Activated CD8-positive, alpha-beta T cell treated with anti-CD3 and anti-CD28 coated beads for 36 hours (primary cell): ENCODE measurements around the gene SMIM5. TPM values are rescaled to one million over a fixed set of nuclear protein-coding genes. Genes with fewer than 3 reads are reported as not detected.

Experiments
- ATAC-seq: fragments of 200-7000 bp; cut with Tn5 transposase; one replicate; pipeline ENCODE4 v1.10.0; 2021; ENCODE audit warnings: mild to moderate bottlenecking, moderate library complexity
- CTCF ChIA-PET: fragments of 350-600 bp; sonication (Branson Sonifier 250); formaldehyde crosslinking; loops from one replicate; lab custom pipeline; 2021; ENCODE audit warnings: antibody characterized with exemption; lab: Charles Lee
- POLR2A ChIA-PET: fragments of 350-600 bp; sonication (Branson Sonifier 250); formaldehyde crosslinking; loops from one replicate; lab custom pipeline; 2021; ENCODE audit warnings: antibody characterized with exemption; lab: Charles Lee
- DNase-seq: peaks from one replicate; pipeline ENCODE4 v3.0.0-alpha.2; 2020
- H3K27ac Mint-ChIP-seq: one replicate; pipeline ENCODE4 v1.8.0; 2021; ENCODE audit warnings: mild to moderate bottlenecking, mixed read lengths
- H3K27me3 Mint-ChIP-seq: one replicate; pipeline ENCODE4 v1.8.0; 2021; ENCODE audit warnings: mixed read lengths
- H3K36me3 Mint-ChIP-seq: one replicate; pipeline ENCODE4 v1.8.0; 2021; ENCODE audit warnings: low read depth, mixed read lengths
- H3K4me1 Mint-ChIP-seq: one replicate; pipeline ENCODE4 v1.8.0; 2021; ENCODE audit warnings: low read depth, mixed read lengths
- H3K4me3 Mint-ChIP-seq: one replicate; pipeline ENCODE4 v1.8.0; 2021; ENCODE audit warnings: mild to moderate bottlenecking, moderate library complexity, mixed read lengths
- H3K9me3 Mint-ChIP-seq: one replicate; pipeline ENCODE4 v1.8.0; 2021; ENCODE audit warnings: mixed read lengths
- intact Hi-C: fragments of 100-400 bp; cut with micrococcal nuclease; formaldehyde crosslinking; loops from one replicate; pipeline ENCODE4 v1.10.0; 2022
- total RNA-seq, 2 experiments: library from RNA; stranded (reverse); gene quantifications; one replicate each; pipeline ENCODE4 v1.2.3, GENCODE V29; 2021
- TF ChIP-seq, protein P1 (sequence below): fragments of 200-600 bp; IDR thresholded peaks from one replicate; pipeline ENCODE4 v1.8.0; 2022; ENCODE audit warnings: antibody characterized with exemption, mild to moderate bottlenecking

Gene SMIM5
- total RNA-seq, 2 experiments from 2014 or later, result 0.07 to 0.25 TPM

DNA sequence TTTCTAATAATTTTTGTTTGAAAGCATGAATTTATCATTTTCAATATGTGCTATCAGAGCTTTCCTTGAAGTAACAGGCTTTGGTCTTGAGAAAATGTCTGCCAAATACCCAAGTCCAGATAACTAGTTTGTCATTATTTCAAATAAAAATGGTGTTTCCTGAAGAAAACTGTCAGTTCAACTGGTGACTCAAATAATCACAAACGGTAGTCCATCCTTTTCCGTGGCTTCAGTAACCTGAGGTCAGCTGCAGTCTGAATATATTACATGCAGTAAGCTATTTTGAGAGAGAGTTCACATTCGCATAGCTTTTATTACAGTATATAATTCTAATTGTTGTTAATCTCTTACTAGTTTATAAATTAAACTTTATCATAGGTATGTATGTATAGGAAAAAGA lies 43.2 kb downstream of the SMIM5 start:
- peaks cover 18% of the 10 kb centered on the region for H3K4me1 Mint-ChIP-seq
- DNase-seq (no peak), ATAC-seq (no peak)
- ChIA-PET POLR2A (interaction anchor here (0.6 to 1.5 kb wide), 3 partner anchors 12 to 73 kb away, joined by 3 to 4 read pairs (median 3); no protein-coding TSS in a partner anchor), CTCF (interaction anchor here (1.2 to 25.7 kb wide), 4 partner anchors 12 to 77 kb away, joined by 5 to 347 read pairs (median 17); no protein-coding TSS in a partner anchor)
- TF ChIP-seq, protein P1, sequence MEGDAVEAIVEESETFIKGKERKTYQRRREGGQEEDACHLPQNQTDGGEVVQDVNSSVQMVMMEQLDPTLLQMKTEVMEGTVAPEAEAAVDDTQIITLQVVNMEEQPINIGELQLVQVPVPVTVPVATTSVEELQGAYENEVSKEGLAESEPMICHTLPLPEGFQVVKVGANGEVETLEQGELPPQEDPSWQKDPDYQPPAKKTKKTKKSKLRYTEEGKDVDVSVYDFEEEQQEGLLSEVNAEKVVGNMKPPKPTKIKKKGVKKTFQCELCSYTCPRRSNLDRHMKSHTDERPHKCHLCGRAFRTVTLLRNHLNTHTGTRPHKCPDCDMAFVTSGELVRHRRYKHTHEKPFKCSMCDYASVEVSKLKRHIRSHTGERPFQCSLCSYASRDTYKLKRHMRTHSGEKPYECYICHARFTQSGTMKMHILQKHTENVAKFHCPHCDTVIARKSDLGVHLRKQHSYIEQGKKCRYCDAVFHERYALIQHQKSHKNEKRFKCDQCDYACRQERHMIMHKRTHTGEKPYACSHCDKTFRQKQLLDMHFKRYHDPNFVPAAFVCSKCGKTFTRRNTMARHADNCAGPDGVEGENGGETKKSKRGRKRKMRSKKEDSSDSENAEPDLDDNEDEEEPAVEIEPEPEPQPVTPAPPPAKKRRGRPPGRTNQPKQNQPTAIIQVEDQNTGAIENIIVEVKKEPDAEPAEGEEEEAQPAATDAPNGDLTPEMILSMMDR, result no peak
- no peak overlapping the region for H3K27ac Mint-ChIP-seq
- no peaks in the 10 kb centered on the region for H3K9me3 Mint-ChIP-seq
- no peaks in the 10 kb centered on the region for H3K27me3 Mint-ChIP-seq
- H3K4me3 Mint-ChIP-seq, result no peak overlapping the region
- intact Hi-C loops, result no loop called here
- H3K36me3 Mint-ChIP-seq, result peaks cover 30% of the 10 kb centered on the region

DNA sequence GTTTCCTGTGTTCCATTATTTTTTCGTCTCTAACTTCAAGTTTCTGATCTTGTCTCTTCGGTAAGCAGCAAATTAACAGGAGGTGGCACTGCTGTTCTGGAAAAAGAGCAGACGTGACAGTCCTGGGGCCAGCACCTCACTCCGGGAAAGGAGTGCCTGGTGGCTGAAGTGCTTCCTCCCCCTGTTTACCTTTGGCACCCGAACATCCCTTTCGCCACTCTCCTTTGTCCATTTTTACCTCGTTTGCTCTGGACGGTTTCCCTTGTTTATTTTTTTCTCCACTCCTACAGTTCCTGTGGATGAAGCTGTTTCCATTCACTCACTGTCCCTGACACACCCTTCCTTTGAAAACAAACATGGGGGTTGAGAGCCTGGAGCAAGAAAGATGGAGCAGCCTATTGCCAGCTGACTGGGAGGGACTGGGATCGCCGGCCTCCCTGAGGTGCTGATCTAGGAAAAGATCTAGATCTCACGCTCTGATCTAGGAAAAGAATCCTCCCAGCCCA lies 46.5 kb downstream of the SMIM5 start:
- CTCF ChIA-PET, result interaction anchor here (1.4 to 25.7 kb wide), 3 partner anchors 9 to 68 kb away, joined by 3 to 347 read pairs (median 10); partner anchors contain the start of gene SMIM5
- H3K4me1 Mint-ChIP-seq, result peaks cover 30% of the 10 kb centered on the region
- no peak overlapping the region for H3K4me3 Mint-ChIP-seq

DNA sequence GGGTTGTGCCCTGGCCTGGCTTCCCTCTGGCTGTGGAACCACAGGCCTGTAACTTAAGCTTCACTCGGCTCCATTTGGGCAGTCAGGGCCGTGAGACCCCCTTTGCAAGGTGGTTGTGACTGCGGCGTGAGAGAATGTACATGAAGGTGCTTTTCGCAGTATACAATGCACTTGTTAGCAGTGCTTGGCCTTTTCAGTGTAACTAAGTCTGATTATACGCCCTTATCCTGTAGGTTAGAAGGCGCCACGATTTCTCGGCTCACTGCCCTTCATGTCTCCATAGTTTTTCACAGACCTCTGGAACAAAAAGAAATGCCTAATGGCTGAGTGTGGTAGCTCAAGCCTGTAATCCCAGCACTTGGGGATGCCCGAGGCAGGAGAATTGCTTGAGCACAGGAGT lies 47.2 kb downstream of the SMIM5 start:
- Mint-ChIP-seq H3K9me3 (no peaks in the 10 kb centered on the region), H3K4me1 (peaks cover 35% of the 10 kb centered on the region), H3K27ac (peak overlapping the region; percentile 13), H3K36me3 (peaks cover 25% of the 10 kb centered on the region), H3K4me3 (no peak overlapping the region), H3K27me3 (no peaks in the 10 kb centered on the region)
- TF ChIP-seq, protein P1, result no peak
- DNase-seq, result no peak
- ATAC-seq, result no peak
- POLR2A ChIA-PET, result interaction anchor here (1.3 to 3.4 kb wide), 2 partner anchors 9 to 13 kb away, joined by 3 to 17 read pairs; partner anchors contain the start of genes RECQL5 and SAP30BP
- CTCF ChIA-PET, result interaction anchor here (1.7 to 25.7 kb wide), 3 partner anchors 27 to 67 kb away, joined by 7 to 347 read pairs (median 10); partner anchors contain the start of gene SMIM5
- intact Hi-C loops, result no loop called here

More for the DNA sequence above, 46.5 kb downstream of the SMIM5 start:
- DNase-seq (no peak), ATAC-seq (no peak)
- POLR2A ChIA-PET, result interaction anchor here (1.3 to 3.4 kb wide), 2 partner anchors 9 to 13 kb away, joined by 3 to 17 read pairs; partner anchors contain the start of genes RECQL5 and SAP30BP
- Mint-ChIP-seq H3K9me3 (no peaks in the 10 kb centered on the region), H3K27me3 (no peaks in the 10 kb centered on the region), H3K27ac (no peak overlapping the region), H3K36me3 (peaks cover 27% of the 10 kb centered on the region)
- TF ChIP-seq, protein P1, result no peak
- intact Hi-C loops, result no loop called here

DNA sequence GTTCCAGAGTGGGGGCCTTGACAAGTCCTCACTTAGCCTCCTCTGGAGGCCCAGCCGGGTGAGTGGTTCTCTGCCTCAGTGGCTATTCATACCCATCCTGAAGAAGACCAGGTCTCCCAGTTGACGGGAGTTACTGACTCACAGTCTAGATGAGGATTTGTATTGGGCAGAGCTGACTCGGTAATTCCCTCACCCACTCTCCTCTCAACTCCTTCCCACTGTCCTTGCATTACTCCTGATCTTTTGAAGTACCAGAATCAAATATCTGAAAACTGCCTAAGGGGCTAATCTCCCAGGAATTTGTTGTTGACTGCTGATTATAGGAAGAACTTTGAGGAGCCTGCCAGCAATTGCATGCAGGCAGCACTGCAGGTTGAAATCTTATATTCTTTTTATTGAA lies 48.1 kb downstream of the SMIM5 start:
- Mint-ChIP-seq H3K4me3 (no peak overlapping the region), H3K36me3 (peaks cover 24% of the 10 kb centered on the region), H3K4me1 (peaks cover 36% of the 10 kb centered on the region), H3K27me3 (no peaks in the 10 kb centered on the region), H3K27ac (peak overlapping the region; percentile 25), H3K9me3 (no peaks in the 10 kb centered on the region)
- ATAC-seq (no peak), DNase-seq (no peak)
- POLR2A ChIA-PET, result interaction anchor here (3.4 kb wide), 1 partner anchor 14 kb away, joined by 17 read pairs; the partner anchor contains the start of genes RECQL5 and SAP30BP
- intact Hi-C loops, result no loop called here
- TF ChIP-seq, protein P1, result no peak
- CTCF ChIA-PET, result interaction anchor here (1.6 to 25.7 kb wide), 4 partner anchors 28 to 72 kb away, joined by 6 to 347 read pairs (median 8); partner anchors contain the start of gene SMIM5

DNA sequence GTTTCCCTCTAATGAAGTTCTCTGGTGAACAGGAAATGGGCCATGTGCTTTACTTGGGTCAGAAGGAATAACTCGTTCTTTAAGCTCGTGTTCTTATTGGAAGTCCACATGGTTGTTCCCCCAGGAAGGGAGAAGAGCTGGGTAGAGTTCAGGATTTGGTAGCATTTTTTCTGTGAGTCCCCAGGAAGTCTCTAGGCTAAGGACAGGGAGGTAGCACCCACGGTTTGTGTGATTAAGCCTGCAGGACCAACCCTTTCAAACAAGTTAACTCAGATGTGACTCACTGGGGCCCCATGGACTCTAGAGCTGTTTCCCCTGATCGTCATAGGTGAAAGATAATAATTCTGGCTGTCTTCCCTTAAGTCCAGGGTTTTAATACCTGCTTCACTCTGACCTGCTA lies 50.3 kb downstream of the SMIM5 start:
- no peak overlapping the region for H3K4me3 Mint-ChIP-seq
- CTCF ChIA-PET, result interaction anchor here (1.2 to 25.7 kb wide), 7 partner anchors 8 to 70 kb away, joined by 4 to 347 read pairs (median 4); no protein-coding TSS in a partner anchor
- peaks cover 26% of the 10 kb centered on the region for H3K36me3 Mint-ChIP-seq
- no peaks in the 10 kb centered on the region for H3K27me3 Mint-ChIP-seq
- DNase-seq (peak; percentile 21), ATAC-seq (peak; percentile 59)
- peak overlapping the region; percentile 78 for H3K27ac Mint-ChIP-seq
- peaks cover 44% of the 10 kb centered on the region for H3K4me1 Mint-ChIP-seq
- TF ChIP-seq, protein P1, result no peak
- POLR2A ChIA-PET, result interaction anchor here (0.7 to 1.5 kb wide), 4 partner anchors 10 to 29 kb away, joined by 3 read pairs; partner anchors contain the start of genes RECQL5 and SAP30BP
- no peaks in the 10 kb centered on the region for H3K9me3 Mint-ChIP-seq
- intact Hi-C loops, result no loop called here
